ENCODE results near the gene PARD6A.
A peak's percentile ranks its signal among the peaks of the same experiment; 100 is the strongest.

Gene PARD6A

GRCh38 chr16:67653789-67654402 lies 6.9 kb upstream of the PARD6A start:
- no peak for DNase-seq (ENCODE audit: low spot score)

- DNase-seq (ENCODE audit: low spot score) = no peak
Observed at GRCh38 chr16:67654403-67654911, 6.3 kb upstream of the PARD6A start.

GRCh38 chr16:67655363-67655762 lies 5.4 kb upstream of the PARD6A start:
- DNase-seq (ENCODE audit: low spot score) = no peak

- no peak for DNase-seq (ENCODE audit: low spot score)
Observed at GRCh38 chr16:67656344-67657016, 4.3 kb upstream of the PARD6A start.

GRCh38 chr16:67657017-67657608 lies 3.6 kb upstream of the PARD6A start:
- no peak for DNase-seq (ENCODE audit: low spot score)

- no peak for DNase-seq (ENCODE audit: low spot score)
Observed at GRCh38 chr16:67657751-67658518, 2.8 kb upstream of the PARD6A start.

GRCh38 chr16:67658849-67659674 lies 1.7 kb upstream of the PARD6A start:
- DNase-seq (ENCODE audit: low spot score) = no peak

- DNase-seq (ENCODE audit: low spot score) = peak; percentile 93
Observed at GRCh38 chr16:67659675-67660563, 841 bp upstream of the PARD6A start, which contains the start of gene ACD. ACD (minus strand) TSS chr16:67660260; CDS start chr16:67660220, 40 bp downstream.

- peak; percentile 80 for DNase-seq (ENCODE audit: low spot score)
Observed at GRCh38 chr16:67661101-67661761, 471 bp downstream of the PARD6A start.

- no peak for DNase-seq (ENCODE audit: low spot score)
Observed at GRCh38 chr16:67661886-67662652, 1.3 kb downstream of the PARD6A start.

- DNase-seq (ENCODE audit: low spot score) = no peak
Observed at GRCh38 chr16:67662653-67663010, 1.9 kb downstream of the PARD6A start.

- DNase-seq (ENCODE audit: low spot score) = peak; percentile 60
Observed at GRCh38 chr16:67663151-67663876, 2.6 kb downstream of the PARD6A start.

GRCh38 chr16:67663877-67664222 lies 3.1 kb downstream of the PARD6A start:
- DNase-seq (ENCODE audit: low spot score) = no peak

GRCh38 chr16:67664258-67664657 lies 3.5 kb downstream of the PARD6A start:
- DNase-seq (ENCODE audit: low spot score) = peak; percentile 91

GRCh38 chr16:67664871-67665270 lies 4.1 kb downstream of the PARD6A start:
- DNase-seq (ENCODE audit: low spot score) = no peak

- no peak for DNase-seq (ENCODE audit: low spot score)
Observed at GRCh38 chr16:67665598-67665997, 4.8 kb downstream of the PARD6A start.

- no peak for DNase-seq (ENCODE audit: low spot score)
Observed at GRCh38 chr16:67666032-67666551, 5.3 kb downstream of the PARD6A start.

Data from cerebellar cortex (tissue), 1 donor.